Lung (tissue), 12 donors: ENCODE data around the gene VSIG10. TPM values are rescaled to one million over a fixed set of nuclear protein-coding genes. Genes with fewer than 3 reads are reported as not detected.
"Not testable (repeated sequence)": the region's sequence is repeated elsewhere in the genome, so short reads cannot be mapped to it uniquely, and the experiment has no call there.

ENCODE experiments used
- ATAC-seq: fragments of 200-7000 bp; cut with Tn5 transposase; one replicate; pipeline ENCODE4 v1.9.1; 2020; ENCODE audit warnings: moderate number of reproducible peaks; ENCODE audit not compliant: insufficient read depth, low FRiP score
- DNase-seq, 3 donors: peaks; one replicate each; pipeline ENCODE4 v3.0.0-alpha.2; 2013 to 2017
- H3K27ac ChIP-seq, 2 donors: one replicate each; pipeline ENCODE4 v1.5.1; 2013; ENCODE audit warnings: mild to moderate bottlenecking in 2 of 2, moderate library complexity in 2 of 2, control low read depth in 1 of 2, inconsistent platforms in 1 of 2, low read depth in 1 of 2, low read length in 1 of 2
- H3K27me3 ChIP-seq, 3 donors: one replicate each; pipeline ENCODE4 v1.5.1; 2013; ENCODE audit warnings: low read length in 2 of 3; ENCODE audit not compliant: control insufficient read depth in 3 of 3, insufficient read depth in 3 of 3
- H3K36me3 ChIP-seq, 4 donors: one replicate each; pipeline ENCODE4 v1.5.1; 2013; ENCODE audit warnings: low read length in 4 of 4, mild to moderate bottlenecking in 1 of 4, moderate library complexity in 1 of 4; ENCODE audit not compliant: control insufficient read depth in 4 of 4, insufficient read depth in 4 of 4
- H3K4me1 ChIP-seq, 5 donors: one replicate each; pipeline ENCODE4 v1.5.1; 2013; ENCODE audit warnings: low read length in 5 of 5, mild to moderate bottlenecking in 2 of 5, moderate library complexity in 1 of 5; ENCODE audit not compliant: control insufficient read depth in 5 of 5, insufficient read depth in 5 of 5
- H3K4me3 ChIP-seq: one replicate; pipeline ENCODE4 v1.5.1; 2013; ENCODE audit warnings: mild to moderate bottlenecking, control low read depth, moderate library complexity
- H3K9ac ChIP-seq, 2 donors: one replicate each; pipeline ENCODE4 v1.5.1; 2013; ENCODE audit warnings: low read length in 2 of 2, control low read depth in 1 of 2; ENCODE audit not compliant: insufficient read depth in 1 of 2
- H3K9me3 ChIP-seq, 4 donors: one replicate each; pipeline ENCODE4 v1.5.1; 2013; ENCODE audit warnings: low read length in 3 of 4, mild to moderate bottlenecking in 1 of 4, moderate library complexity in 1 of 4; ENCODE audit not compliant: control insufficient read depth in 4 of 4, insufficient read depth in 3 of 4
- WGBS, 2 donors: extraction: QIAGEN DNeasy Blood & Tissue Kit; methylation state at CpG; one replicate each; pipeline ENCODE4 v1.1.7; 2013; 5-methylcytosine and 5-hydroxymethylcytosine counted together
- polyA plus RNA-seq, 2 donors: library from polyadenylated mRNA; stranded (reverse); fragments of 200-250 nt; gene quantifications; one replicate each; pipeline ENCODE4 v1.2.1, GENCODE V29; 2013
- total RNA-seq, 2 donors: library from RNA; depleted of rRNA in 1 of 2; stranded (reverse); fragments of >200 nt in 1 of 2; gene quantifications; one replicate each; pipeline ENCODE4 v1.2.1, GENCODE V29; 2014 to 2021
- TF ChIP-seq, protein P1 (sequence below): IDR thresholded peaks from 2 replicates; pipeline ENCODE4 v1.5.1; 2012; ENCODE audit warnings: mild to moderate bottlenecking; ENCODE audit errors: control extremely low read depth, extremely low read depth
- donor health status: control.
- donor health status: control.
- donor health status: Bipolar disorder and iron deficiency.
- donor health status: healthy.
- donor health status: DM: yes; HTN: yes; CAD: no.

VSIG10 gene
- total and polyA plus RNA-seq, 4 donors, result 11.0 to 51.4 (median 32.2) TPM

DNA sequence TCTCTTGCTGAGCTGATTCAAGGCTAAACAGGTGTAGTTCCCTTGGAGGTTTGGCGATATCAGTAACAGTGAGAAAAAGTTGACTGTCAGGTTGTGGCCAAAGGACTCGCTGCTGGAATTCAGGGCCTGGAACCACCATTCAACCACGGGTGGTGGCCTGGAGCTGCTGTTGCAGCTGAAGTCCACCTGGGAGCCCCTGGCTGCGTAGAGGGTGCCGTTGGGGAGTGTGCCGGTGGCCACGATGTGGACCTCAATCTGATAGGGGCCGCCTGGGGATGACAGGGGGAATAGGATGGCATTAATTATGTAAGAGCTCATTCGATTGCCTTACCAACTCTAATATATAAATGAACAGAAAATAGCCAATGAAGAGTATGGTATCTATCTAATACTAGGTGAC is 21.6 kb downstream of the VSIG10 start:
- no peak for DNase-seq
- Histone ChIP-seq H3K36me3 (peaks cover 0 to 13% (median 12%) of the 10 kb centered on the region in 4 donors), H3K9me3 (no peaks in the 10 kb centered on the region), H3K9ac (no peak overlapping the region), H3K4me3 (no peak overlapping the region), H3K4me1 (no peaks in the 10 kb centered on the region), H3K27me3 (no peaks in the 10 kb centered on the region), H3K27ac (no peak overlapping the region)
- 89 to 90% methylated on average over 9 of the region's 9 CpGs for WGBS, 2 donors
- TF ChIP-seq, protein P1, sequence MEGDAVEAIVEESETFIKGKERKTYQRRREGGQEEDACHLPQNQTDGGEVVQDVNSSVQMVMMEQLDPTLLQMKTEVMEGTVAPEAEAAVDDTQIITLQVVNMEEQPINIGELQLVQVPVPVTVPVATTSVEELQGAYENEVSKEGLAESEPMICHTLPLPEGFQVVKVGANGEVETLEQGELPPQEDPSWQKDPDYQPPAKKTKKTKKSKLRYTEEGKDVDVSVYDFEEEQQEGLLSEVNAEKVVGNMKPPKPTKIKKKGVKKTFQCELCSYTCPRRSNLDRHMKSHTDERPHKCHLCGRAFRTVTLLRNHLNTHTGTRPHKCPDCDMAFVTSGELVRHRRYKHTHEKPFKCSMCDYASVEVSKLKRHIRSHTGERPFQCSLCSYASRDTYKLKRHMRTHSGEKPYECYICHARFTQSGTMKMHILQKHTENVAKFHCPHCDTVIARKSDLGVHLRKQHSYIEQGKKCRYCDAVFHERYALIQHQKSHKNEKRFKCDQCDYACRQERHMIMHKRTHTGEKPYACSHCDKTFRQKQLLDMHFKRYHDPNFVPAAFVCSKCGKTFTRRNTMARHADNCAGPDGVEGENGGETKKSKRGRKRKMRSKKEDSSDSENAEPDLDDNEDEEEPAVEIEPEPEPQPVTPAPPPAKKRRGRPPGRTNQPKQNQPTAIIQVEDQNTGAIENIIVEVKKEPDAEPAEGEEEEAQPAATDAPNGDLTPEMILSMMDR, result no peak
- no peak for ATAC-seq

DNA sequence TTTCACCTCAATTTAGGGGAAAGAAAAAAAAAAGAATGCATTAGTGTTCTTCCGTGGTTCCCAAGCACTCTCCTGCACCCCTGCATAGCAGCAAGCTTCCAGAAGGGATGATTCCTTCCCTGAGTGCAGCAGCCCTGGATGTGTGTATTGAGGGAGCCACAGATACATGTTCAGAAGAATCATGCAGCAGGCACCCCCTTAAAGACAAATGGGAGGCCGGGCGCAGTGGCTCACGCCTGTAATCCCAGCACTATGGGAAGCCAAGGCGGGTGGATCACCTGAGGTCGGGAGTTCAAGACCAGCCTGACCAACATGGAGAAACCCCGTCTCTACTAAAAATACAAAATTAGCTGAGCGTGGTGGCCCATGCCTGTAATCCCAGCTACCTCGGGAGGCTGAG is 22.3 kb downstream of the VSIG10 start:
- not testable (repeated sequence) for DNase-seq, H3K9ac ChIP-seq, H3K27me3 ChIP-seq, H3K9me3 ChIP-seq, H3K4me1 ChIP-seq, H3K4me3 ChIP-seq, ATAC-seq, H3K27ac ChIP-seq
- H3K36me3 ChIP-seq, result peaks cover 0 to 13% (median 12%) of the 10 kb centered on the region in 4 donors
- 93 to 96% methylated on average over 9 of the region's 9 CpGs for WGBS, 2 donors

DNA sequence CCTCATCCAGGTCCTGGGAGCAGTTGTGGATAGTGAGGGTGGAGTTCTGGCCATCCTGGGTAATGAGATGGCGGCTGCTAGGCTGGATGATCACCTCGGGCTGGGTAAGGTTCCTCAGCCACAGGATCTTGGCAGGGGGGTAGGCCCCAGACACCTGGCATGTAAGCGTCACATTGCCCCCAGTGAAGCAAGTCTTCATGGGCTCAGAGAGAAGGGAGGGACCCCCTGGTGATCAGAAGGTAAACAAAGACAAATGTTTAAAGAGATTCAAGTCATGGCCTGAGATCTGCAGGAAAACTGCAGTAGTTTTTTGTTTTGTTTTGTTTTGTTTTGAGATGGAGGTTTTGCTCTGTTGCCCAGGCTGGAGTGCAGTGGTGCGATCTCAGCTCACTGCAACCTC is 30.0 kb downstream of the VSIG10 start:
- no peaks in the 10 kb centered on the region for H3K27me3 ChIP-seq
- 87 to 94% methylated on average over 4 of the region's 4 CpGs for WGBS, 2 donors
- no peaks in the 10 kb centered on the region for H3K4me1 ChIP-seq
- DNase-seq (no peak), ATAC-seq (no peak)
- H3K36me3 ChIP-seq, result peaks cover 0 to 15% (median 13%) of the 10 kb centered on the region in 4 donors
- H3K4me3 ChIP-seq, result no peak overlapping the region
- TF ChIP-seq, protein P1, result no peak
- no peaks in the 10 kb centered on the region for H3K9me3 ChIP-seq
- H3K9ac ChIP-seq, result no peak overlapping the region
- no peak overlapping the region for H3K27ac ChIP-seq

DNA sequence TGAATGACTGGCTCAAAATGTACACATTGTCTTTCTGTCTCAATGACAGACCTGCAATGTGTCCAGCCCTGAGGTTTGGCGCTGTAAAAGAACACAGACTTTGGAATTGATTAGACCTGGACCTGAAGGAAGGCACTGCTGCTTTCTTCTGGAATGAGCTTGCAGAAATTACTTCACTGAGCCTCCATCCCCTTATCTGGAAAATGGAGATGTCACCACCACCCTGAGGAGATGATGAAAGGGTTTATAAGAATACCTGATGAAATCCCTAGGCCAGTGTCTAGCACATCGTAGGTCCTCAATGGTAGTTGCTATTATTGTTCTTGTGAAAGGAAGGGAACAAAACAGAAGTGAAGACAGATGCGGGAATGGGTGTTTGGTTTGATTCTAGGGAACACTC is 33.2 kb downstream of the VSIG10 start:
- H3K4me3 ChIP-seq, result no peak overlapping the region
- H3K4me1 ChIP-seq, result no peaks in the 10 kb centered on the region
- peaks cover 0 to 9% (median 8%) of the 10 kb centered on the region in 4 donors for H3K36me3 ChIP-seq
- no peak overlapping the region for H3K9ac ChIP-seq
- TF ChIP-seq, protein P1, result no peak
- ATAC-seq (no peak), DNase-seq (no peak)
- no peaks in the 10 kb centered on the region for H3K27me3 ChIP-seq
- H3K9me3 ChIP-seq, result no peaks in the 10 kb centered on the region
- 71 to 91% methylated on average over 3 of the region's 3 CpGs for WGBS, 2 donors
- H3K27ac ChIP-seq, result no peak overlapping the region
